Measurements from ENCODE around the gene NFATC1. TPM values are rescaled to one million over a fixed set of nuclear protein-coding genes. Genes with fewer than 3 reads are reported as not detected.

NFATC1 gene
- total and polyA plus RNA-seq, 3 experiments from 2014 or later, result 36.7 to 46.7 (median 45.9) TPM

GRCh38 chr18:79411614-79412526, 16.1 kb downstream of the NFATC1 start:
- Histone ChIP-seq H3K9me3 (ENCODE audit: low read length) (no peaks in the 10 kb centered on the region), H3K4me3 (ENCODE audit: low read length) (no peak overlapping the region), H3K36me3 (ENCODE audit: insufficient read depth, low read length) (peaks cover 4% of the 10 kb centered on the region), H3K4me1 (ENCODE audit: insufficient read depth, low read length) (peaks cover 3% of the 10 kb centered on the region), H3K27me3 (ENCODE audit: insufficient read depth, low read length, poor library complexity, severe bottlenecking) (no peaks in the 10 kb centered on the region), H3K27ac (ENCODE audit: low read depth, low read length) (no peak overlapping the region)
- H3K4me1 Mint-ChIP-seq, result peaks cover 15 to 35% (median 31%) of the 10 kb centered on the region in 3 donors
- peaks cover 0 to 48% (median 11%) of the 10 kb centered on the region in 3 donors for H3K36me3 Mint-ChIP-seq
- H3K9me3 Mint-ChIP-seq, result no peaks in the 10 kb centered on the region
- peak in 1 of 5 donors; percentile 33 for DNase-seq
- H3K27ac Mint-ChIP-seq, result no peak overlapping the region
- CTCF ChIA-PET, result no interaction called here
- H3K27me3 Mint-ChIP-seq, result no peaks in the 10 kb centered on the region
- H3K4me3 Mint-ChIP-seq, result no peak overlapping the region
- POLR2A ChIA-PET, result no interaction called here

GRCh38 chr18:79413025-79413424, 17.3 kb downstream of the NFATC1 start:
- ChIA-PET POLR2A (no interaction called here), CTCF (no interaction called here)
- peak in 1 of 5 donors; percentile 33 for DNase-seq

GRCh38 chr18:79413426-79413825, 17.7 kb downstream of the NFATC1 start:
- no peaks in the 10 kb centered on the region for H3K9me3 ChIP-seq (ENCODE audit: low read length)
- ChIA-PET CTCF (interaction anchor here (1.2 to 1.3 kb wide), 2 partner anchors 34 to 125 kb away, joined by 3 read pairs; no protein-coding TSS in a partner anchor), POLR2A (no interaction called here)
- peaks cover 4% of the 10 kb centered on the region for H3K36me3 ChIP-seq (ENCODE audit: insufficient read depth, low read length)
- no peak overlapping the region for H3K4me3 ChIP-seq (ENCODE audit: low read length)
- Mint-ChIP-seq H3K9me3 (no peaks in the 10 kb centered on the region), H3K4me3 (no peak overlapping the region), H3K27ac (no peak overlapping the region), H3K27me3 (no peaks in the 10 kb centered on the region), H3K4me1 (peaks cover 12 to 29% (median 25%) of the 10 kb centered on the region in 3 donors), H3K36me3 (peaks cover 0 to 47% (median 12%) of the 10 kb centered on the region in 3 donors)
- no peaks in the 10 kb centered on the region for H3K27me3 ChIP-seq (ENCODE audit: insufficient read depth, low read length, poor library complexity, severe bottlenecking)
- no peak for DNase-seq
- H3K27ac ChIP-seq (ENCODE audit: low read depth, low read length), result no peak overlapping the region
- H3K4me1 ChIP-seq (ENCODE audit: insufficient read depth, low read length), result no peaks in the 10 kb centered on the region

More at GRCh38 chr18:79413025-79413424, 17.3 kb downstream of the NFATC1 start:
- no peak overlapping the region for H3K4me3 Mint-ChIP-seq
- Histone ChIP-seq H3K27me3 (ENCODE audit: insufficient read depth, low read length, poor library complexity, severe bottlenecking) (no peaks in the 10 kb centered on the region), H3K4me3 (ENCODE audit: low read length) (no peak overlapping the region), H3K9me3 (ENCODE audit: low read length) (no peaks in the 10 kb centered on the region), H3K36me3 (ENCODE audit: insufficient read depth, low read length) (peaks cover 4% of the 10 kb centered on the region), H3K4me1 (ENCODE audit: insufficient read depth, low read length) (no peaks in the 10 kb centered on the region), H3K27ac (ENCODE audit: low read depth, low read length) (no peak overlapping the region)
- no peaks in the 10 kb centered on the region for H3K27me3 Mint-ChIP-seq
- H3K27ac Mint-ChIP-seq, result peak overlapping the region in 2 of 8 donors; percentile 18 to 40
- H3K36me3 Mint-ChIP-seq, result peaks cover 0 to 44% (median 11%) of the 10 kb centered on the region in 3 donors
- H3K4me1 Mint-ChIP-seq, result peaks cover 12 to 30% (median 26%) of the 10 kb centered on the region in 3 donors
- no peaks in the 10 kb centered on the region for H3K9me3 Mint-ChIP-seq

- POLR2A ChIA-PET, result no interaction called here
- Mint-ChIP-seq H3K9me3 (no peaks in the 10 kb centered on the region), H3K36me3 (peaks cover 0 to 52% (median 16%) of the 10 kb centered on the region in 3 donors), H3K4me1 (peaks cover 15 to 33% (median 30%) of the 10 kb centered on the region in 3 donors), H3K4me3 (no peak overlapping the region), H3K27me3 (no peaks in the 10 kb centered on the region), H3K27ac (no peak overlapping the region)
- Histone ChIP-seq H3K4me3 (ENCODE audit: low read length) (no peak overlapping the region), H3K36me3 (ENCODE audit: insufficient read depth, low read length) (peaks cover 4% of the 10 kb centered on the region), H3K27me3 (ENCODE audit: insufficient read depth, low read length, poor library complexity, severe bottlenecking) (no peaks in the 10 kb centered on the region), H3K27ac (ENCODE audit: low read depth, low read length) (no peak overlapping the region), H3K4me1 (ENCODE audit: insufficient read depth, low read length) (no peaks in the 10 kb centered on the region), H3K9me3 (ENCODE audit: low read length) (no peaks in the 10 kb centered on the region)
- CTCF ChIA-PET, result interaction anchor here (1.2 to 1.3 kb wide), 2 partner anchors 34 to 125 kb away, joined by 3 read pairs; no protein-coding TSS in a partner anchor
- peak in 1 of 5 donors; percentile 1 for DNase-seq
These were observed 18.2 kb downstream of the NFATC1 start for GRCh38 chr18:79413901-79414300.

GRCh38 chr18:79416022-79416676, 20.4 kb downstream of the NFATC1 start:
- CTCF ChIA-PET, result no interaction called here
- H3K4me3 Mint-ChIP-seq, result no peak overlapping the region
- no peaks in the 10 kb centered on the region for H3K27me3 Mint-ChIP-seq
- Histone ChIP-seq H3K4me1 (ENCODE audit: insufficient read depth, low read length) (no peaks in the 10 kb centered on the region), H3K4me3 (ENCODE audit: low read length) (no peak overlapping the region), H3K9me3 (ENCODE audit: low read length) (no peaks in the 10 kb centered on the region), H3K36me3 (ENCODE audit: insufficient read depth, low read length) (peaks cover 4% of the 10 kb centered on the region), H3K27me3 (ENCODE audit: insufficient read depth, low read length, poor library complexity, severe bottlenecking) (no peaks in the 10 kb centered on the region), H3K27ac (ENCODE audit: low read depth, low read length) (no peak overlapping the region)
- DNase-seq, result no peak
- H3K36me3 Mint-ChIP-seq, result peaks cover 0 to 72% (median 21%) of the 10 kb centered on the region in 3 donors
- peaks cover 18 to 51% (median 36%) of the 10 kb centered on the region in 3 donors for H3K4me1 Mint-ChIP-seq
- peak overlapping the region in 2 of 8 donors; percentile 21 to 29 for H3K27ac Mint-ChIP-seq
- H3K9me3 Mint-ChIP-seq, result no peaks in the 10 kb centered on the region
- POLR2A ChIA-PET, result no interaction called here

- DNase-seq, result no peak
- no peaks in the 10 kb centered on the region for H3K9me3 ChIP-seq (ENCODE audit: low read length)
- Mint-ChIP-seq H3K36me3 (peaks cover 0 to 74% (median 21%) of the 10 kb centered on the region in 3 donors), H3K27ac (peak overlapping the region in 1 of 8 donors; percentile 81), H3K4me1 (peaks cover 18 to 54% (median 36%) of the 10 kb centered on the region in 3 donors), H3K9me3 (no peaks in the 10 kb centered on the region), H3K27me3 (no peaks in the 10 kb centered on the region), H3K4me3 (no peak overlapping the region)
- no peak overlapping the region for H3K27ac ChIP-seq (ENCODE audit: low read depth, low read length)
- H3K27me3 ChIP-seq (ENCODE audit: insufficient read depth, low read length, poor library complexity, severe bottlenecking), result no peaks in the 10 kb centered on the region
- ChIA-PET CTCF (no interaction called here), POLR2A (no interaction called here)
- H3K4me1 ChIP-seq (ENCODE audit: insufficient read depth, low read length), result no peaks in the 10 kb centered on the region
- peaks cover 4% of the 10 kb centered on the region for H3K36me3 ChIP-seq (ENCODE audit: insufficient read depth, low read length)
- no peak overlapping the region for H3K4me3 ChIP-seq (ENCODE audit: low read length)
These were observed 20.9 kb downstream of the NFATC1 start for GRCh38 chr18:79416677-79417052.

GRCh38 chr18:79418236-79418635, 22.5 kb downstream of the NFATC1 start:
- H3K27ac Mint-ChIP-seq, result peak overlapping the region in 2 of 8 donors; percentile 9 to 32
- Histone ChIP-seq H3K4me1 (ENCODE audit: insufficient read depth, low read length) (no peaks in the 10 kb centered on the region), H3K27ac (ENCODE audit: low read depth, low read length) (no peak overlapping the region), H3K4me3 (ENCODE audit: low read length) (no peak overlapping the region), H3K9me3 (ENCODE audit: low read length) (no peaks in the 10 kb centered on the region), H3K36me3 (ENCODE audit: insufficient read depth, low read length) (peaks cover 7% of the 10 kb centered on the region), H3K27me3 (ENCODE audit: insufficient read depth, low read length, poor library complexity, severe bottlenecking) (no peaks in the 10 kb centered on the region)
- H3K27me3 Mint-ChIP-seq, result no peaks in the 10 kb centered on the region
- H3K4me3 Mint-ChIP-seq, result no peak overlapping the region
- H3K4me1 Mint-ChIP-seq, result peaks cover 19 to 59% (median 30%) of the 10 kb centered on the region in 3 donors
- no peak for DNase-seq
- POLR2A ChIA-PET, result no interaction called here
- CTCF ChIA-PET, result no interaction called here
- peaks cover 0 to 65% (median 20%) of the 10 kb centered on the region in 3 donors for H3K36me3 Mint-ChIP-seq
- H3K9me3 Mint-ChIP-seq, result no peaks in the 10 kb centered on the region

- peaks cover 7% of the 10 kb centered on the region for H3K36me3 ChIP-seq (ENCODE audit: insufficient read depth, low read length)
- peaks cover 17 to 58% (median 26%) of the 10 kb centered on the region in 3 donors for H3K4me1 Mint-ChIP-seq
- H3K9me3 Mint-ChIP-seq, result no peaks in the 10 kb centered on the region
- H3K27me3 ChIP-seq (ENCODE audit: insufficient read depth, low read length, poor library complexity, severe bottlenecking), result no peaks in the 10 kb centered on the region
- H3K4me3 Mint-ChIP-seq, result no peak overlapping the region
- H3K27ac ChIP-seq (ENCODE audit: low read depth, low read length), result no peak overlapping the region
- no peak overlapping the region for H3K4me3 ChIP-seq (ENCODE audit: low read length)
- peak overlapping the region in 3 of 8 donors; percentile 26 to 89 (median 29) for H3K27ac Mint-ChIP-seq
- POLR2A ChIA-PET, result no interaction called here
- no peaks in the 10 kb centered on the region for H3K27me3 Mint-ChIP-seq
- H3K9me3 ChIP-seq (ENCODE audit: low read length), result no peaks in the 10 kb centered on the region
- H3K4me1 ChIP-seq (ENCODE audit: insufficient read depth, low read length), result no peaks in the 10 kb centered on the region
- DNase-seq, result no peak
- CTCF ChIA-PET, result no interaction called here
- H3K36me3 Mint-ChIP-seq, result peaks cover 0 to 61% (median 17%) of the 10 kb centered on the region in 3 donors
These were observed 22.9 kb downstream of the NFATC1 start for GRCh38 chr18:79418642-79419041.

All from CD8-positive, alpha-beta memory T cell (primary cell).